Hepatocyte (in vitro differentiated cells): ENCODE results near the gene OPN1MW.
"Not testable (repeated sequence)": the region's sequence is repeated elsewhere in the genome, so short reads cannot be mapped to it uniquely, and the experiment has no call there.

ENCODE experiments used
- CTCF ChIP-seq: fragments of 200-600 bp; sonication (generic); IDR thresholded peaks from 2 replicates; pipeline ENCODE4 v1.5.1; 2016; ENCODE audit warnings: antibody characterized with exemption, mild to moderate bottlenecking; ENCODE audit not compliant: poor library complexity
- EZH2phosphoT487 ChIP-seq: fragments of 200-600 bp; sonication (generic); IDR thresholded peaks from one replicate; pipeline ENCODE4 v1.6.1; 2018; ENCODE audit warnings: antibody characterized with exemption, mild to moderate bottlenecking, low read depth, moderate library complexity; ENCODE audit not compliant: unreplicated experiment, severe bottlenecking

- not testable (repeated sequence) for TF ChIP-seq CTCF, EZH2phosphoT487
These were observed 57.6 kb downstream of the OPN1MW start for GRCh38 chrX:154239982-154240503.
